Measurements from ENCODE around the gene KIAA1671. TPM values are rescaled to one million over a fixed set of nuclear protein-coding genes. Genes with fewer than 3 reads are reported as not detected.

KIAA1671 gene
- total RNA-seq, 4 donors from 2014 or later: 83.1 to 162 (median 105) TPM

DNA sequence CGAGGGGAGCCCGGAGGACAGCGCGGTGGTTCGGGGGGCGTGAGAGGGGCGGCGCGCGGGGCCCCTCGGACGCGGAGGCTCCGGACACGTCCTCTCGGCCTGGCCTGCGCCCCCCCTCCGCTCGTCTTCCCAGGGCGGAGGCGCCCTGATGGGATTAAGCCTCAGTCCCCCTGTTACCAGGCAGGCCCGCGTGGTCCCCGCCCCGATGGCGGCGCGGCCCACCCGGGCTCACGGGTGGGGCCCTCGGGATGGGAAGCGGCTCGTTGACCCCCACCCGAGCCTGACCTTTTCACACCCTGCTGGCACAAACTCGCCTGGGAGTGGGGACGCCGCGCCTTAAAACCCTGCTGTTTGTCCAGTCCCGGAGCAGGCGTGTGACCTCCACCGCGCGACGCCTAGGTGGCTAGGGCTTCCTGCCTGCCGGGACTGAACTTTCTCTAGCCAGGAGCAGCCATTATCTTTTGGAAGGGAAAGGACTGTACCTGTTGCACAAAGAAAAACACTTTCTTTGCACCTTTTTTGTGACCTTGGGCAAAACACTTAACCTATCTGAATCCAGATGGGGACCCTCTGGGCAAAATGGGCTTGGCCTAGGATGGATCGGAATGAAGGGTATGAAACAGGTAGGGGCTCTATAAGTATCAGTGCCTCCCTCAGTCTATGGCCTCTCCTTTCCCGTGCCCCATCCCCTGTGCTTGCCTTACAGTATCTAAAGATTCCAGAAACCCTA lies 1.0 kb downstream of the KIAA1671 start:
- Histone ChIP-seq H3K4me3 (peak overlapping the region; percentile 55 to 69 (median 66)), H3K27me3 (peaks cover 8% of the 10 kb centered on the region), H3K4me1 (peaks cover 0 to 26% (median 20%) of the 10 kb centered on the region in 4 donors), H3K27ac (peak overlapping the region; percentile 84 to 92 (median 90)), H3K36me3 (no peaks in the 10 kb centered on the region), H3K9me3 (no peaks in the 10 kb centered on the region)
- peak; percentile 58 for DNase-seq
- in situ Hi-C loops (cut with MboI; ENCODE audit: low pct_ligation_motif_present in 1 of 4, low pct_unique_long_range_greater_than_20kb in 1 of 4, low sequenced_read_pairs in 3 of 4): loop anchor here in 1 of 4 donors (10.0 kb wide), 1 partner anchor 91 kb away; no protein-coding TSS in a partner anchor
- WGBS, 2 donors (ENCODE audit: low coverage in 1 of 2): 0 to 11% methylated on average over 1 to 46 of the region's 47 CpGs
- intact Hi-C loops (cut with DNase I; ENCODE audit: low total_unique reads): loop anchor here (2.0 kb wide), 1 partner anchor 95 kb away; no protein-coding TSS in a partner anchor
- TF ChIP-seq POLR2A (IDR thresholded peaks at IDR 0.05) (peak; percentile 32), POLR2AphosphoS5 (IDR thresholded peaks at IDR 0.05) (peak in 2 of 3 donors; percentile 19 to 38), EP300 (IDR thresholded peaks at IDR 0.05; ENCODE audit: low read depth) (no peak)

DNA sequence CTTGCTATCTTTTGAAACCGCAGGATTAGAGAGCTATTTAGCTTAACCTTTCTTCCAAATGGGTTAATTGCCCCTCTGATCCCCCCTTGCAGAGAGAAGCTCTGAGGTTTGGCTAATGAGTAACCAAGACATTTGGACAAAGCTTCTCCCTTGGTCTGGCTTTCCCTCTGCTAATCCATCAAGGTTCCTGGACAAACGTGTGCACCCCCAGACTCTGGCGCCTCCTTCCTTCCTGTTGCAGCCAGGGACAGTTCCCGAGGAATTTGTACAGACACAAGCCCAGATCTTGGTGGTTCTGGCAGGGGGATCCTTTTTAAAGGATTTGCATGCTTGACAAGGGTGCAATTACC lies 1.6 kb downstream of the KIAA1671 start:
- Histone ChIP-seq H3K4me1 (peaks cover 0 to 31% (median 22%) of the 10 kb centered on the region in 4 donors), H3K9me3 (no peaks in the 10 kb centered on the region), H3K36me3 (no peaks in the 10 kb centered on the region), H3K27ac (peak overlapping the region; percentile 84 to 92 (median 90)), H3K27me3 (peaks cover 8% of the 10 kb centered on the region), H3K4me3 (peak overlapping the region in 3 of 4 donors; percentile 66 to 69 (median 67))
- 32% methylated on average over 4 of the region's 4 CpGs; no CpG with 5 or more reads in 1 of the 2 donors for WGBS, 2 donors (ENCODE audit: low coverage in 1 of 2)
- TF ChIP-seq, protein P1, sequence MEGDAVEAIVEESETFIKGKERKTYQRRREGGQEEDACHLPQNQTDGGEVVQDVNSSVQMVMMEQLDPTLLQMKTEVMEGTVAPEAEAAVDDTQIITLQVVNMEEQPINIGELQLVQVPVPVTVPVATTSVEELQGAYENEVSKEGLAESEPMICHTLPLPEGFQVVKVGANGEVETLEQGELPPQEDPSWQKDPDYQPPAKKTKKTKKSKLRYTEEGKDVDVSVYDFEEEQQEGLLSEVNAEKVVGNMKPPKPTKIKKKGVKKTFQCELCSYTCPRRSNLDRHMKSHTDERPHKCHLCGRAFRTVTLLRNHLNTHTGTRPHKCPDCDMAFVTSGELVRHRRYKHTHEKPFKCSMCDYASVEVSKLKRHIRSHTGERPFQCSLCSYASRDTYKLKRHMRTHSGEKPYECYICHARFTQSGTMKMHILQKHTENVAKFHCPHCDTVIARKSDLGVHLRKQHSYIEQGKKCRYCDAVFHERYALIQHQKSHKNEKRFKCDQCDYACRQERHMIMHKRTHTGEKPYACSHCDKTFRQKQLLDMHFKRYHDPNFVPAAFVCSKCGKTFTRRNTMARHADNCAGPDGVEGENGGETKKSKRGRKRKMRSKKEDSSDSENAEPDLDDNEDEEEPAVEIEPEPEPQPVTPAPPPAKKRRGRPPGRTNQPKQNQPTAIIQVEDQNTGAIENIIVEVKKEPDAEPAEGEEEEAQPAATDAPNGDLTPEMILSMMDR (IDR thresholded peaks at IDR 0.05): no peak
- TF ChIP-seq POLR2A (IDR thresholded peaks at IDR 0.05): no peak
- no peak for TF ChIP-seq EP300 (IDR thresholded peaks at IDR 0.05; ENCODE audit: low read depth)
- no peak for TF ChIP-seq POLR2AphosphoS5 (IDR thresholded peaks at IDR 0.05)
- in situ Hi-C loops (cut with MboI; ENCODE audit: low pct_ligation_motif_present in 1 of 4, low pct_unique_long_range_greater_than_20kb in 1 of 4, low sequenced_read_pairs in 3 of 4): loop anchor here in 1 of 4 donors (10.0 kb wide), 1 partner anchor 91 kb away; no protein-coding TSS in a partner anchor
- intact Hi-C loops (cut with DNase I; ENCODE audit: low total_unique reads): no loop called here
- no peak for DNase-seq

DNA sequence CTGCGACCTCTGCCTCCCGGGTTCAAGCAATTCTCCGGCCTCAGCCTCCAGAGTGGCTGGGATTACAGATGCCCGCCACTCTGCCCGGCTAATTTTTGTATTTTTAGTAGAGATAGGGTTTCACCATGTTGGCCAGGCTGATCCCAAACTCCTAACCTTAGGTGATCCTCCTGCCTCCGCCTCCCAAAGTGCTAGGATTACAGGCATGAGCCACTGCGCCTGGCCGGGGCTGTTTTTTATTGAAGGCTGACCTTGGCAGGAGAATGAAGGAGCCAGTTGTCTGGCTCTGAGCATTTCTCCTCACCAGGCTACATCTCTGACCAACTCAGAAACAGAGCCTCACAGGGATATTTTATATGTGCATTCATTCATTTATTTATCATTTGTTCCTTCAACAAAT lies 2.3 kb downstream of the KIAA1671 start:
- Histone ChIP-seq H3K4me1 (peaks cover 0 to 39% (median 26%) of the 10 kb centered on the region in 4 donors), H3K27me3 (peaks cover 8% of the 10 kb centered on the region), H3K36me3 (no peaks in the 10 kb centered on the region), H3K4me3 (peak overlapping the region in 1 of 4 donors; percentile 69), H3K9me3 (no peaks in the 10 kb centered on the region), H3K27ac (peak overlapping the region; percentile 84 to 92 (median 90))
- no peak for TF ChIP-seq POLR2A (IDR thresholded peaks at IDR 0.05)
- TF ChIP-seq POLR2AphosphoS5 (IDR thresholded peaks at IDR 0.05): no peak
- TF ChIP-seq, protein P1 (IDR thresholded peaks at IDR 0.05): no peak
- TF ChIP-seq EP300 (IDR thresholded peaks at IDR 0.05; ENCODE audit: low read depth): no peak
- intact Hi-C loops (cut with DNase I; ENCODE audit: low total_unique reads): no loop called here
- in situ Hi-C loops (cut with MboI; ENCODE audit: low pct_ligation_motif_present in 1 of 4, low pct_unique_long_range_greater_than_20kb in 1 of 4, low sequenced_read_pairs in 3 of 4): loop anchor here in 1 of 4 donors (10.0 kb wide), 1 partner anchor 90 kb away; no protein-coding TSS in a partner anchor
- no peak for DNase-seq
- 89 to 90% methylated on average over 8 of the region's 8 CpGs for WGBS, 2 donors (ENCODE audit: low coverage in 1 of 2)

GRCh38 chr22:24957043-24957442 lies 4.5 kb downstream of the KIAA1671 start:
- Histone ChIP-seq H3K27me3 (peaks cover 8% of the 10 kb centered on the region), H3K27ac (no peak overlapping the region), H3K4me1 (peaks cover 0 to 43% (median 26%) of the 10 kb centered on the region in 4 donors), H3K9me3 (no peaks in the 10 kb centered on the region), H3K4me3 (no peak overlapping the region), H3K36me3 (no peaks in the 10 kb centered on the region)
- intact Hi-C loops (cut with DNase I; ENCODE audit: low total_unique reads): no loop called here
- no peak for DNase-seq
- TF ChIP-seq POLR2A (IDR thresholded peaks at IDR 0.05): no peak
- no peak for TF ChIP-seq POLR2AphosphoS5 (IDR thresholded peaks at IDR 0.05)
- TF ChIP-seq EP300 (IDR thresholded peaks at IDR 0.05; ENCODE audit: low read depth): no peak
- TF ChIP-seq, protein P1 (IDR thresholded peaks at IDR 0.05): no peak
- in situ Hi-C loops (cut with MboI; ENCODE audit: low pct_ligation_motif_present in 1 of 4, low pct_unique_long_range_greater_than_20kb in 1 of 4, low sequenced_read_pairs in 3 of 4): loop anchor here in 1 of 4 donors (10.0 kb wide), 1 partner anchor 88 kb away; no protein-coding TSS in a partner anchor
- 83 to 84% methylated on average over 1 to 2 of the region's 2 CpGs for WGBS, 2 donors (ENCODE audit: low coverage in 1 of 2)

All from transverse colon (tissue), 4 donors.